TTC549 (cell line): ENCODE measurements around the gene DLG2.

Source experiments
- FAIRE-seq: peaks from 2 replicates; lab custom pipeline; 2012; peaks lifted over from hg19 to GRCh38; lab: Jason Lieb, UNC

The DLG2 gene

GRCh38 chr11:83831929-83832328 lies 1795.2 kb downstream of the DLG2 start:
- no peak for FAIRE-seq

GRCh38 chr11:83827940-83828554 lies 1799.1 kb downstream of the DLG2 start:
- no peak for FAIRE-seq

GRCh38 chr11:83827520-83827919 lies 1799.6 kb downstream of the DLG2 start:
- FAIRE-seq: no peak

GRCh38 chr11:83826078-83826477 lies 1801.1 kb downstream of the DLG2 start:
- no peak for FAIRE-seq

GRCh38 chr11:83823461-83824025 lies 1803.6 kb downstream of the DLG2 start:
- no peak for FAIRE-seq

GRCh38 chr11:83819931-83820549 lies 1807.1 kb downstream of the DLG2 start:
- FAIRE-seq: peak; percentile 86

- FAIRE-seq: no peak
Measured at GRCh38 chr11:83818349-83818748, 1808.8 kb downstream of the DLG2 start.

GRCh38 chr11:83816572-83817187 lies 1810.5 kb downstream of the DLG2 start:
- peak; percentile 52 for FAIRE-seq

GRCh38 chr11:83815736-83816135 lies 1811.4 kb downstream of the DLG2 start:
- no peak for FAIRE-seq

- no peak for FAIRE-seq
Measured at GRCh38 chr11:83813296-83813695, 1813.8 kb downstream of the DLG2 start.

GRCh38 chr11:83809274-83809673 lies 1817.9 kb downstream of the DLG2 start:
- FAIRE-seq: no peak

- no peak for FAIRE-seq
Measured at GRCh38 chr11:83801799-83802198, 1825.3 kb downstream of the DLG2 start.

GRCh38 chr11:83793310-83793709 lies 1833.8 kb downstream of the DLG2 start:
- no peak for FAIRE-seq

- no peak for FAIRE-seq
Measured at GRCh38 chr11:83791557-83791956, 1835.6 kb downstream of the DLG2 start.

- no peak for FAIRE-seq
Measured at GRCh38 chr11:83785942-83786341, 1841.2 kb downstream of the DLG2 start.

- FAIRE-seq: no peak
Measured at GRCh38 chr11:83784419-83784818, 1842.7 kb downstream of the DLG2 start.

GRCh38 chr11:83782329-83782728 lies 1844.8 kb downstream of the DLG2 start:
- no peak for FAIRE-seq

- no peak for FAIRE-seq
Measured at GRCh38 chr11:83779876-83780275, 1847.3 kb downstream of the DLG2 start.

- FAIRE-seq: no peak
Measured at GRCh38 chr11:83778596-83778995, 1848.5 kb downstream of the DLG2 start.

GRCh38 chr11:83773950-83774880 lies 1852.9 kb downstream of the DLG2 start:
- no peak for FAIRE-seq

GRCh38 chr11:83768489-83768888 lies 1858.7 kb downstream of the DLG2 start:
- FAIRE-seq: no peak

- no peak for FAIRE-seq
Measured at GRCh38 chr11:83766932-83767331, 1860.2 kb downstream of the DLG2 start.
